Adrenal gland (tissue), 12 donors: Measurements from ENCODE around the gene COIL. TPM values are rescaled to one million over a fixed set of nuclear protein-coding genes. Genes with fewer than 3 reads are reported as not detected.

Experiments used
- DNase-seq, 7 donors: peaks; one replicate each; pipeline ENCODE4 v3.0.0-alpha.2; 2019 to 2020
- H3K27ac ChIP-seq, 5 donors: fragments of 200-600 bp; sonication (generic) in 4 of 5; 1 replicate in 3 of 5; 2 replicates in 2 of 5; pipeline versions ENCODE4 v1.5.1 to v1.8.0; 2016 to 2020; ENCODE audit warnings: mild to moderate bottlenecking in 1 of 5
- H3K27me3 ChIP-seq: fragments of 200-600 bp; 2 replicates; pipeline ENCODE4 v1.8.0; 2021
- H3K36me3 ChIP-seq, 2 donors: fragments of 200-600 bp; replicated peaks in 1 of 2; 1 replicate in 1 of 2; 2 replicates in 1 of 2; pipeline versions ENCODE4 v1.5.1 to v1.8.0; 2018 to 2022
- H3K4me1 ChIP-seq, 2 donors: fragments of 200-600 bp; replicated peaks in 1 of 2; 1 replicate in 1 of 2; 2 replicates in 1 of 2; pipeline versions ENCODE4 v1.5.1 to v1.8.0; 2018 to 2021
- H3K4me3 ChIP-seq, 4 donors: fragments of 200-600 bp; sonication (generic) in 3 of 4; one replicate each; pipeline ENCODE4 v1.5.1; 2016 to 2018
- H3K9me3 ChIP-seq, 3 donors: fragments of 200-600 bp; sonication (generic) in 1 of 3; replicated peaks in 1 of 3; 1 replicate in 2 of 3; 2 replicates in 1 of 3; pipeline versions ENCODE4 v1.5.1 to v1.8.0; 2016 to 2021
- CTCF ChIP-seq, 6 experiments: fragments of 450-650 bp in 4 of 6; fragments of 200-600 bp in 2 of 6; sonication (generic) in 1 of 6; IDR thresholded peaks; 1 replicate in 5 of 6; 2 replicates in 1 of 6; pipeline versions ENCODE4 v1.5.1 to v1.8.0; 2016 to 2021; ENCODE audit warnings: antibody characterized with exemption in 6 of 6, mild to moderate bottlenecking in 2 of 6, moderate library complexity in 1 of 6
- POLR2A ChIP-seq, 2 donors: fragments of 450-650 bp; IDR thresholded peaks; one replicate each; pipeline ENCODE4 v1.6.1; 2017; ENCODE audit warnings: antibody characterized with exemption in 2 of 2, mild to moderate bottlenecking in 2 of 2, moderate library complexity in 1 of 2
- WGBS, 4 donors: extraction: QIAGEN DNeasy Blood & Tissue Kit in 2 of 4; methylation state at CpG; one replicate each; pipeline versions ENCODE4 v1.1.5 to v1.1.7; 2013 to 2017; 5-methylcytosine and 5-hydroxymethylcytosine counted together
- intact Hi-C, 2 donors: fragments of 100-400 bp; cut with DNase I; formaldehyde crosslinking; loops; one replicate each; pipeline versions ENCODE4 v1.14.1 to v1.15.0; 2022 to 2023
- polyA plus RNA-seq, 3 donors: library from polyadenylated mRNA; stranded (reverse); fragments of 200-250 nt in 2 of 3; fragments of 350-450 nt in 1 of 3; fragmentation: Illumina TruSeq in 1 of 3; extraction: RNeasy Lipid Tissue Mini Kit (QIAGEN cat#74804) in 1 of 3; gene quantifications; one replicate each; pipeline ENCODE4 v1.2.3, GENCODE V29; 2013 to 2014
- total RNA-seq, 9 donors: library from RNA; depleted of rRNA in 4 of 9; stranded (reverse); fragments of >200 nt in 4 of 9; fragments of 120-200 nt in 1 of 9; fragmentation: NEBNext Ultra II Directional in 1 of 9; extraction: Animal tissue kit (Norgen Biotek cat#: 25700) in 1 of 9; gene quantifications; one replicate each; pipeline versions ENCODE4 v1.1.0 to v1.2.4, GENCODE V29; 2013 to 2023
- donor health status: healthy with polysubstance abuse.
- donor health status: Bipolar disorder and iron deficiency.
- donor health status: DM: yes; HTN: yes; CAD: no.
- donor health status: DM: no; HTN: no; CAD: no.
- donor health status: DM: no; HTN: no; CAD: no.
- donor health status: DM: yes; HTN: yes; CAD: no.

The COIL gene
- total and polyA plus RNA-seq, 12 donors = 4.3 to 16.7 (median 9.0) TPM

- Histone ChIP-seq H3K27me3 (no peaks in the 10 kb centered on the region), H3K27ac (no peak overlapping the region), H3K9me3 (no peaks in the 10 kb centered on the region), H3K36me3 (peaks cover 0 to 94% of the 10 kb centered on the region in 2 donors), H3K4me3 (no peak overlapping the region), H3K4me1 (no peaks in the 10 kb centered on the region)
- intact Hi-C loops = no loop called here
- DNase-seq = no peak
- 83 to 100% (median 98%) methylated on average over 4 of the region's 4 CpGs for WGBS, 4 donors
- no peak for TF ChIP-seq POLR2A (IDR thresholded peaks at IDR 0.05)
- no peak for TF ChIP-seq CTCF (IDR thresholded peaks at IDR 0.05)
Observed at GRCh38 chr17:56896968-56897359, 63.9 kb downstream of the COIL start.

- DNase-seq = no peak
- WGBS, 4 donors = 83 to 92% (median 86%) methylated on average over 3 of the region's 3 CpGs
- intact Hi-C loops = no loop called here
- no peaks in the 10 kb centered on the region for H3K27me3 ChIP-seq
- H3K27ac ChIP-seq = no peak overlapping the region
- no peak for TF ChIP-seq POLR2A (IDR thresholded peaks at IDR 0.05)
- TF ChIP-seq CTCF (IDR thresholded peaks at IDR 0.05) = no peak
- H3K4me1 ChIP-seq = no peaks in the 10 kb centered on the region
- H3K36me3 ChIP-seq = peaks cover 0 to 95% of the 10 kb centered on the region in 2 donors
- no peak overlapping the region for H3K4me3 ChIP-seq
- no peaks in the 10 kb centered on the region for H3K9me3 ChIP-seq
Observed at GRCh38 chr17:56896217-56896967, 64.5 kb downstream of the COIL start.

- DNase-seq = no peak
Observed at GRCh38 chr17:56894859-56895455, 65.9 kb downstream of the COIL start.

More at GRCh38 chr17:56894859-56895455, 65.9 kb downstream of the COIL start:
- TF ChIP-seq POLR2A (IDR thresholded peaks at IDR 0.05) = no peak
- TF ChIP-seq CTCF (IDR thresholded peaks at IDR 0.05) = no peak
- H3K27me3 ChIP-seq = no peaks in the 10 kb centered on the region
- H3K9me3 ChIP-seq = no peaks in the 10 kb centered on the region
- no peak overlapping the region for H3K27ac ChIP-seq
- intact Hi-C loops = no loop called here
- peaks cover 0 to 93% of the 10 kb centered on the region in 2 donors for H3K36me3 ChIP-seq
- 90 to 94% (median 91%) methylated on average over 20 of the region's 20 CpGs for WGBS, 4 donors
- H3K4me3 ChIP-seq = no peak overlapping the region
- no peaks in the 10 kb centered on the region for H3K4me1 ChIP-seq
